ENCODE results near the gene HEPACAM2. TPM values are rescaled to one million over a fixed set of nuclear protein-coding genes. Genes with fewer than 3 reads are reported as not detected.

The HEPACAM2 gene
- total RNA-seq, 1 experiment from 2014 or later: not detected

- H3K36me3 ChIP-seq (replicated peaks; ENCODE audit: control insufficient read depth, insufficient read depth, low read length): no peaks in the 10 kb centered on the region
- H3K4me3 ChIP-seq (ENCODE audit: insufficient read depth, low read depth, low read length): no peak overlapping the region
- H3K27me3 ChIP-seq (ENCODE audit: control insufficient read depth, insufficient read depth, low read length): no peaks in the 10 kb centered on the region; the same call in 1 of the 2 replicates
- peak; percentile 8 for DNase-seq
Observed at GRCh38 chr7:93228302-93228701, 2.0 kb upstream of the HEPACAM2 start.

GRCh38 chr7:93219868-93220267 lies 6.4 kb downstream of the HEPACAM2 start:
- Histone ChIP-seq H3K27me3 (ENCODE audit: control insufficient read depth, insufficient read depth, low read length) (no peaks in the 10 kb centered on the region; the same call in 1 of the 2 replicates), H3K36me3 (replicated peaks; ENCODE audit: control insufficient read depth, insufficient read depth, low read length) (no peaks in the 10 kb centered on the region), H3K4me3 (ENCODE audit: insufficient read depth, low read depth, low read length) (no peak overlapping the region)
- no peak for DNase-seq

- no peaks in the 10 kb centered on the region; the same call in 1 of the 2 replicates for H3K27me3 ChIP-seq (ENCODE audit: control insufficient read depth, insufficient read depth, low read length)
- no peak overlapping the region for H3K4me3 ChIP-seq (ENCODE audit: insufficient read depth, low read depth, low read length)
- H3K36me3 ChIP-seq (replicated peaks; ENCODE audit: control insufficient read depth, insufficient read depth, low read length): no peaks in the 10 kb centered on the region
- no peak for DNase-seq
Observed at GRCh38 chr7:93218997-93219827, 7.1 kb downstream of the HEPACAM2 start.

- no peak overlapping the region for H3K4me3 ChIP-seq (ENCODE audit: insufficient read depth, low read depth, low read length)
- no peaks in the 10 kb centered on the region for H3K36me3 ChIP-seq (replicated peaks; ENCODE audit: control insufficient read depth, insufficient read depth, low read length)
- no peaks in the 10 kb centered on the region; the same call in 1 of the 2 replicates for H3K27me3 ChIP-seq (ENCODE audit: control insufficient read depth, insufficient read depth, low read length)
- no peak for DNase-seq
Observed at GRCh38 chr7:93212881-93213280, 13.4 kb downstream of the HEPACAM2 start.

- Histone ChIP-seq H3K4me3 (ENCODE audit: insufficient read depth, low read depth, low read length) (no peak overlapping the region), H3K27me3 (ENCODE audit: control insufficient read depth, insufficient read depth, low read length) (no peaks in the 10 kb centered on the region; the same call in 1 of the 2 replicates), H3K36me3 (replicated peaks; ENCODE audit: control insufficient read depth, insufficient read depth, low read length) (no peaks in the 10 kb centered on the region)
- no peak for DNase-seq
Observed at GRCh38 chr7:93211228-93211818, 14.9 kb downstream of the HEPACAM2 start.

GRCh38 chr7:93205046-93205445 lies 21.2 kb downstream of the HEPACAM2 start:
- DNase-seq: no peak
- Histone ChIP-seq H3K27me3 (ENCODE audit: control insufficient read depth, insufficient read depth, low read length) (no peaks in the 10 kb centered on the region; the same call in 1 of the 2 replicates), H3K4me3 (ENCODE audit: insufficient read depth, low read depth, low read length) (no peak overlapping the region), H3K36me3 (replicated peaks; ENCODE audit: control insufficient read depth, insufficient read depth, low read length) (no peaks in the 10 kb centered on the region)

- Histone ChIP-seq H3K27me3 (ENCODE audit: control insufficient read depth, insufficient read depth, low read length) (no peaks in the 10 kb centered on the region; the same call in 1 of the 2 replicates), H3K36me3 (replicated peaks; ENCODE audit: control insufficient read depth, insufficient read depth, low read length) (no peaks in the 10 kb centered on the region), H3K4me3 (ENCODE audit: insufficient read depth, low read depth, low read length) (no peak overlapping the region)
- no peak for DNase-seq
Observed at GRCh38 chr7:93203496-93203895, 22.8 kb downstream of the HEPACAM2 start.

GRCh38 chr7:93202594-93203250 lies 23.5 kb downstream of the HEPACAM2 start:
- no peaks in the 10 kb centered on the region; the same call in 1 of the 2 replicates for H3K27me3 ChIP-seq (ENCODE audit: control insufficient read depth, insufficient read depth, low read length)
- no peak for DNase-seq
- H3K36me3 ChIP-seq (replicated peaks; ENCODE audit: control insufficient read depth, insufficient read depth, low read length): no peaks in the 10 kb centered on the region
- no peak overlapping the region for H3K4me3 ChIP-seq (ENCODE audit: insufficient read depth, low read depth, low read length)

GRCh38 chr7:93198472-93198871 lies 27.8 kb downstream of the HEPACAM2 start:
- no peaks in the 10 kb centered on the region for H3K36me3 ChIP-seq (replicated peaks; ENCODE audit: control insufficient read depth, insufficient read depth, low read length)
- no peaks in the 10 kb centered on the region; the same call in 1 of the 2 replicates for H3K27me3 ChIP-seq (ENCODE audit: control insufficient read depth, insufficient read depth, low read length)
- DNase-seq: no peak
- no peak overlapping the region for H3K4me3 ChIP-seq (ENCODE audit: insufficient read depth, low read depth, low read length)

- Histone ChIP-seq H3K36me3 (replicated peaks; ENCODE audit: control insufficient read depth, insufficient read depth, low read length) (no peaks in the 10 kb centered on the region), H3K4me3 (ENCODE audit: insufficient read depth, low read depth, low read length) (no peak overlapping the region), H3K27me3 (ENCODE audit: control insufficient read depth, insufficient read depth, low read length) (no peaks in the 10 kb centered on the region; the same call in 1 of the 2 replicates)
- no peak for DNase-seq
Observed at GRCh38 chr7:93196336-93196735, 29.9 kb downstream of the HEPACAM2 start.

GRCh38 chr7:93194386-93194785 lies 31.9 kb downstream of the HEPACAM2 start:
- peaks cover 2% of the 10 kb centered on the region; the same call in 1 of the 2 replicates for H3K27me3 ChIP-seq (ENCODE audit: control insufficient read depth, insufficient read depth, low read length)
- H3K36me3 ChIP-seq (replicated peaks; ENCODE audit: control insufficient read depth, insufficient read depth, low read length): no peaks in the 10 kb centered on the region
- DNase-seq: no peak
- H3K4me3 ChIP-seq (ENCODE audit: insufficient read depth, low read depth, low read length): no peak overlapping the region

GRCh38 chr7:93188870-93189634 lies 37.2 kb downstream of the HEPACAM2 start:
- peaks cover 2% of the 10 kb centered on the region for H3K27me3 ChIP-seq (ENCODE audit: control insufficient read depth, insufficient read depth, low read length)
- no peak for DNase-seq
- H3K36me3 ChIP-seq (replicated peaks; ENCODE audit: control insufficient read depth, insufficient read depth, low read length): no peaks in the 10 kb centered on the region
- H3K4me3 ChIP-seq (ENCODE audit: insufficient read depth, low read depth, low read length): no peak overlapping the region

- no peaks in the 10 kb centered on the region for H3K36me3 ChIP-seq (replicated peaks; ENCODE audit: control insufficient read depth, insufficient read depth, low read length)
- no peak for DNase-seq
- no peak overlapping the region for H3K4me3 ChIP-seq (ENCODE audit: insufficient read depth, low read depth, low read length)
- H3K27me3 ChIP-seq (ENCODE audit: control insufficient read depth, insufficient read depth, low read length): no peaks in the 10 kb centered on the region; the same call in none of the 2 replicates
Observed at GRCh38 chr7:93185303-93186027, 40.8 kb downstream of the HEPACAM2 start.
